Astrocyte of the spinal cord (primary cell): ENCODE results near the gene CLASP1.

ENCODE experiments used
- DNase-seq: peaks from one replicate; pipeline ENCODE4 v3.0.0; 2011; ENCODE audit warnings: low read depth, low spot score
- H3K4me3 ChIP-seq: 2 replicates; pipeline ENCODE4 v1.5.1; 2011; ENCODE audit warnings: low read depth, mild to moderate bottlenecking, low read length, moderate library complexity
- in situ Hi-C: cut with HindIII; loops from 2 replicates; pipeline ENCODE4 v1.10.0; 2017; ENCODE audit warnings: low sequenced_read_pairs
- TF ChIP-seq, protein P1 (sequence below): IDR thresholded peaks from 2 replicates; pipeline ENCODE4 v1.5.1; 2012; ENCODE audit warnings: low read depth, mild to moderate bottlenecking, low read length, inconsistent platforms

Gene CLASP1

GRCh38 chr2:121524685-121525425 is 124.4 kb downstream of the CLASP1 start:
- no peak for DNase-seq
- H3K4me3 ChIP-seq, result no peak overlapping the region
- TF ChIP-seq, protein P1, sequence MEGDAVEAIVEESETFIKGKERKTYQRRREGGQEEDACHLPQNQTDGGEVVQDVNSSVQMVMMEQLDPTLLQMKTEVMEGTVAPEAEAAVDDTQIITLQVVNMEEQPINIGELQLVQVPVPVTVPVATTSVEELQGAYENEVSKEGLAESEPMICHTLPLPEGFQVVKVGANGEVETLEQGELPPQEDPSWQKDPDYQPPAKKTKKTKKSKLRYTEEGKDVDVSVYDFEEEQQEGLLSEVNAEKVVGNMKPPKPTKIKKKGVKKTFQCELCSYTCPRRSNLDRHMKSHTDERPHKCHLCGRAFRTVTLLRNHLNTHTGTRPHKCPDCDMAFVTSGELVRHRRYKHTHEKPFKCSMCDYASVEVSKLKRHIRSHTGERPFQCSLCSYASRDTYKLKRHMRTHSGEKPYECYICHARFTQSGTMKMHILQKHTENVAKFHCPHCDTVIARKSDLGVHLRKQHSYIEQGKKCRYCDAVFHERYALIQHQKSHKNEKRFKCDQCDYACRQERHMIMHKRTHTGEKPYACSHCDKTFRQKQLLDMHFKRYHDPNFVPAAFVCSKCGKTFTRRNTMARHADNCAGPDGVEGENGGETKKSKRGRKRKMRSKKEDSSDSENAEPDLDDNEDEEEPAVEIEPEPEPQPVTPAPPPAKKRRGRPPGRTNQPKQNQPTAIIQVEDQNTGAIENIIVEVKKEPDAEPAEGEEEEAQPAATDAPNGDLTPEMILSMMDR, result no peak
- in situ Hi-C loops, result no loop called here

DNA sequence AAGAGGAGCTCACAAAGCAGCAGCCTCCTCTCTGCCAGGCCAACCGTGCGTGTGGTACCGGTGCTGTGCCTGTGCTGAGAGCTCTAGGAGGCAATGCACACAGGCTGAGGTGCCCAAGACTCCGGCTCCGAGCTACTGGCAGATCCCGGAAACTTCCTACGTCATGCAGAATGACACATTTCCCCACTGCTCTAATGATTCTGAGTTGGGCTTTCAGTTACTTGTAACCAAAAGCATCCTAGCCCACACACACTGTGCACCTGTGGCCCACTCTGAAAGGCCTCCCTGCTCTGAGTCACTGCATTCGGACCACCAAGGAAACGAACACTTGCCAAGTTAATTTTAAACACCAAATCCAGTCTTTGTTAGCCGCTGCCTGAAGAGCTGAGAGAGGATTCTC is 127.9 kb downstream of the CLASP1 start:
- peak; percentile 91 for DNase-seq
- H3K4me3 ChIP-seq, result no peak overlapping the region
- in situ Hi-C loops, result no loop called here
- TF ChIP-seq, protein P1, result no peak

DNA sequence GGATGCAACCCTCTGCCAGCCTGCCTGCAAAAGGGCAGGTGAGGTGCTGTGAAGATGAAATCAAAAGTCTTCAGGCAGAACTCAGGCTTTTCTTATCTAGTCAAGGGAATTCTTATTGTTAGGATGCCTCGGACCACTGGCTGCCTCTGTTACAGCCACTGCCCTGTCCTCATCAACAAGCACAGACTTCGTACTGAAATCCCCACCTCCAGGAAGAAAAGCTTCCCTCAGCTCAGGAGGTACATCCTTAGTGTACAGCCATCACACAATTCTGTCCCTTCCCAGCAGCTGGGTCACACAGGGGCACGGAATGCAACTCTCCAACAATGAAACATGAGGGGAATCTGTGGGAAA is 128.6 kb downstream of the CLASP1 start:
- in situ Hi-C loops, result no loop called here
- no peak for DNase-seq
- TF ChIP-seq, protein P1, result no peak
- no peak overlapping the region for H3K4me3 ChIP-seq

DNA sequence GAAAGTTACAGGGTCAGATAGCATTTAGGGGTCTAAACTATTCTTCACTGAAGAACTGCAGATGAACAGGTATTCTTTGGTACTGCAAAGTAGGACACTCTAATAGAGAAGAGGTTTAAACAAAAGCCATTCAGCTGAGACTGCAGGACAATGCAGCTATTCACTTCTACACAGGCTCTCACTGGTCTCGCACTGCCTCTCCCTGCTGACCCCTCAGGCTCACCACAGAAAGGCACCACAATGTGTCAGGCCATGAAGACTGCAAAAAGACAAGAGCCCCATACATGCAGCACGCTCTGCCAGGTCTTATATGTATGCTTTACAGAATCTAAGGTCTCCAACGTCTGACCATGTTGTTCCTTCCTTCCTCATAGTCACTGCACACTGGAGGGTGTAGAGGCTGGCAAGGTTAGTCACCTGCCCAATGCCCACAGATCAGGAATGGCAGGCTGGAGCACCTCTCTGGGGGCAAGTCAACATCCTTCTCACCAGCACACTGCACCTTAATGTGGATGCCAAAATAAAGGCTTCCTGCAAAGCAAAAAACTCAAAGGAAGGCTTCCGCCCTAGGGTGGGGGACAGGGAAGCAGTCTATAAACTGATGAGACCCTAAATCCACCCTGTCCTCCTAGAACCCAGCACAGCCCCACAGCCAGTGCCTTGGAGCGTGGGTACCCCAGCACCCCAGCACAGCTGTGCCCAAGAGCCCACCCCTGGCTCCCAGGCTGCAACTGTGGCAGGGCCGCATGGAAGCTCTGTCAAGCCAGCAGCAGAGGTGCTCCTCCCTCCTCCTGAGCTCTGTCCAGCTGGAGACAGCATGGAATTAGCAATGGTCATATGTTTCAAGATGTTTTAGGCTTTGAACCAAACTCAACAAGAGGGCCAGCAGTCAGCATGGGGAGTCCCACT is 129.3 kb downstream of the CLASP1 start:
- in situ Hi-C loops, result no loop called here
- no peak overlapping the region for H3K4me3 ChIP-seq
- DNase-seq, result peak; percentile 50
- TF ChIP-seq, protein P1, result no peak

GRCh38 chr2:121519153-121519552 is 130.1 kb downstream of the CLASP1 start:
- in situ Hi-C loops, result no loop called here
- DNase-seq, result no peak
- no peak overlapping the region for H3K4me3 ChIP-seq

GRCh38 chr2:121513597-121514333 is 135.5 kb downstream of the CLASP1 start:
- H3K4me3 ChIP-seq, result no peak overlapping the region
- TF ChIP-seq, protein P1, result no peak
- in situ Hi-C loops, result no loop called here
- no peak for DNase-seq

More at GRCh38 chr2:121519153-121519552, 130.1 kb downstream of the CLASP1 start:
- TF ChIP-seq, protein P1, result no peak
